NK-92 (cell line): Measurements from ENCODE around the gene CHD8.
"Not testable (repeated sequence)": the region's sequence is repeated elsewhere in the genome, so short reads cannot be mapped to it uniquely, and the experiment has no call there.

Experiments
- DNase-seq: peaks from one replicate; lab custom pipeline; 2025; ENCODE audit not compliant: unreplicated experiment; lab: John Stamatoyannopoulos, UW

The CHD8 gene, protein sequence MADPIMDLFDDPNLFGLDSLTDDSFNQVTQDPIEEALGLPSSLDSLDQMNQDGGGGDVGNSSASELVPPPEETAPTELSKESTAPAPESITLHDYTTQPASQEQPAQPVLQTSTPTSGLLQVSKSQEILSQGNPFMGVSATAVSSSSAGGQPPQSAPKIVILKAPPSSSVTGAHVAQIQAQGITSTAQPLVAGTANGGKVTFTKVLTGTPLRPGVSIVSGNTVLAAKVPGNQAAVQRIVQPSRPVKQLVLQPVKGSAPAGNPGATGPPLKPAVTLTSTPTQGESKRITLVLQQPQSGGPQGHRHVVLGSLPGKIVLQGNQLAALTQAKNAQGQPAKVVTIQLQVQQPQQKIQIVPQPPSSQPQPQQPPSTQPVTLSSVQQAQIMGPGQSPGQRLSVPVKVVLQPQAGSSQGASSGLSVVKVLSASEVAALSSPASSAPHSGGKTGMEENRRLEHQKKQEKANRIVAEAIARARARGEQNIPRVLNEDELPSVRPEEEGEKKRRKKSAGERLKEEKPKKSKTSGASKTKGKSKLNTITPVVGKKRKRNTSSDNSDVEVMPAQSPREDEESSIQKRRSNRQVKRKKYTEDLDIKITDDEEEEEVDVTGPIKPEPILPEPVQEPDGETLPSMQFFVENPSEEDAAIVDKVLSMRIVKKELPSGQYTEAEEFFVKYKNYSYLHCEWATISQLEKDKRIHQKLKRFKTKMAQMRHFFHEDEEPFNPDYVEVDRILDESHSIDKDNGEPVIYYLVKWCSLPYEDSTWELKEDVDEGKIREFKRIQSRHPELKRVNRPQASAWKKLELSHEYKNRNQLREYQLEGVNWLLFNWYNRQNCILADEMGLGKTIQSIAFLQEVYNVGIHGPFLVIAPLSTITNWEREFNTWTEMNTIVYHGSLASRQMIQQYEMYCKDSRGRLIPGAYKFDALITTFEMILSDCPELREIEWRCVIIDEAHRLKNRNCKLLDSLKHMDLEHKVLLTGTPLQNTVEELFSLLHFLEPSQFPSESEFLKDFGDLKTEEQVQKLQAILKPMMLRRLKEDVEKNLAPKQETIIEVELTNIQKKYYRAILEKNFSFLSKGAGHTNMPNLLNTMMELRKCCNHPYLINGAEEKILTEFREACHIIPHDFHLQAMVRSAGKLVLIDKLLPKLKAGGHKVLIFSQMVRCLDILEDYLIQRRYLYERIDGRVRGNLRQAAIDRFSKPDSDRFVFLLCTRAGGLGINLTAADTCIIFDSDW (N-terminal part only)

DNA sequence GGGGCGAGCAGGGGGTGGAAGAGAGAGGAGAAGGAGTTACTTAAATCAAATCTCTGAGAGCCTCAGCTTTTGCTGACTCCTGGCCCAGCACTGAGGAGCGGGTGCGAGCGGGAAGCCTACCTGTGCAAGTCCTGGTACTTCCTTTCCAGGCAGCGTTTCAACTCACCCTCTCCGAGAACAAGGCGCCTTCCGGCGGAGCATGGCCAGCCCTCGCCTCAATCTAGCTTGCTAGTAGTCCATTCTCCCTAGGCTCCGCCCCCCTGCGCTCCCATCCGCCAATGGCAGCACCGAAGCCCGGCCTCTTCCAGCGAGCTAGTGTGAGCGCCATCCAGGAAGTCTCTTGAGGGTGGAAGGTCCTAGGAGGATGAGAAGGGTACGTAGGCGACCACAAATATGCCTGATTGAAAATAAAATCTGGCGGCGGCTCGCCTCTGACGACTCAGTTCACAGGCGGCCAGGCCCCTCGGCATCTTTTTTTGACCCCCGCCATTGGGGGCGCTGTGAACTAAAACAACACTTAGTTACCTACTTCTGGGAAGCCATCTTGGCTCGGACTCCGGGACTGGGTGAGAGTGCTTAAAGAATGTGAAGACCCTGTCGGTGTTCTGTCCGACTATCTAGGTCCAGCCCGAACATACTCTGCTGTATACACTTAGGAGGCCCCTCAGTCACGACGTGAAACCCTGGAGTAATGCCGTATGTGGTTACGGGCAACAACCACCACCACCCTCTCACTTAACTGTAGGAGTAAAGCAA lies at the start of gene CHD8:
CHD8 (minus strand) TSS at position 212 of the 756 bp plus-strand sequence. CDS start 24,480 bp downstream, outside the sequence.
- peak; percentile 97 for DNase-seq

DNA sequence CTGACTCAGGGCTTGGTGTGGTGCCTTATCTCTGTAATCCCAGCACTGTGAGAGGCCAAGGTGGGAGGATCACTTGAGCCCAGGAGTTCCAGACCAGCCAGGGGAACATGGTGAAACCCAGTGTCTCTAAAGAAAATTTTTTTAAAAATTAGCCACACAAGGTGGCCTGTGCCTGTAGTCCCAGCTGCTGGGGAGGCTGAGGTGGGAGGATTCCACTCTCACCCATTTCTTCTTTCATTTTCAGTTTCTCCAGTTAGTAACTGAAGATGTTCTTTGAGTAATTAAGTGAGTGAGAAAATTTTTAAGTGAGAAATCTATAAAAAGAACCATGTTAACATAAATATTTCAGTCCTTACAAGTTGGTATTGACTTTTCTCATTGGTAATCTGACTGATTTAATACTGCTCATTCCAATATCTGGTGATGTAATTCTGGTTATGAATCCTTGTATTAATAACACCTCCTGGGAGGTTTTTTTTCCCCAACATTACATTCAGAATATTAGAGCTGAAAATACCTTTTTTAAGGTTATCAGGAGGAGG lies 49.2 kb upstream of the CHD8 start:
- no peak for DNase-seq

DNA sequence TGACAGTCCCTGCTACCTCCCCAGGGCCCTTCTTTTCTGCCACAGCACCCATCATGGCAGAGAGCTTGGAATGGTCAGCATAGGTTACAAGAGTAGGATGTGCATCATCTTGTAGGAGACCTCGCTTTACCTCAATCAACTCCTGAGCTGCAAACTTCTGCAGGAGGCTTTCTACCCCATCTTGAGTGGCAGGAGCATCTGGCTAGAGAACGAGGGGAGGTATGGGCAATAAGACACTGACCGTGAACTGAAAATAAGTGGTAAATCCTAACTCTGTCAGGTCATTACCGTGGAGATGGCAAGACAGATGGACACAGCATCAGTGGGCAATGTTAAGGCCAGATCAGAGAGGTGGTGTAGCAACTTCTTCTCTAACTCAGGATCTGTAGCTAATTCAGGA lies 47.5 kb upstream of the CHD8 start:
- no peak for DNase-seq

DNA sequence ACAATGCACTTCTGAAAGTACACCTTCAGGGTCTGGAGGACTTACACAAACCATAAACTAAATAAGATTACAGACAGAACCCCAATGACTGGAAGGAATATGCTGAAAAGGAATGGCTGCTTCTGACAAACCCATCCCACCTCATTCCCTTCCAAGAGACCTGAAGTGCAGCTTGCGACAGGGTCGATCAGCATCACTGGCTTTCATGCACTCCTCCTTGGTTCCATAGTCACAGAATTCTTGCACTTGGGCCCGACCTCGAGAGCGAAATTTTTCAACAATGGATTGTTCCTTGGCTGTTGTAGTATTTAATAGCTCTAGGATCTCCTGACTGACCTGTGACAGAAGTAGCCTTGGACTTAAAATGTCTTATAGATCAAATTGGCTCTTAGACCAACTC lies 45.6 kb upstream of the CHD8 start:
- DNase-seq: no peak

DNA sequence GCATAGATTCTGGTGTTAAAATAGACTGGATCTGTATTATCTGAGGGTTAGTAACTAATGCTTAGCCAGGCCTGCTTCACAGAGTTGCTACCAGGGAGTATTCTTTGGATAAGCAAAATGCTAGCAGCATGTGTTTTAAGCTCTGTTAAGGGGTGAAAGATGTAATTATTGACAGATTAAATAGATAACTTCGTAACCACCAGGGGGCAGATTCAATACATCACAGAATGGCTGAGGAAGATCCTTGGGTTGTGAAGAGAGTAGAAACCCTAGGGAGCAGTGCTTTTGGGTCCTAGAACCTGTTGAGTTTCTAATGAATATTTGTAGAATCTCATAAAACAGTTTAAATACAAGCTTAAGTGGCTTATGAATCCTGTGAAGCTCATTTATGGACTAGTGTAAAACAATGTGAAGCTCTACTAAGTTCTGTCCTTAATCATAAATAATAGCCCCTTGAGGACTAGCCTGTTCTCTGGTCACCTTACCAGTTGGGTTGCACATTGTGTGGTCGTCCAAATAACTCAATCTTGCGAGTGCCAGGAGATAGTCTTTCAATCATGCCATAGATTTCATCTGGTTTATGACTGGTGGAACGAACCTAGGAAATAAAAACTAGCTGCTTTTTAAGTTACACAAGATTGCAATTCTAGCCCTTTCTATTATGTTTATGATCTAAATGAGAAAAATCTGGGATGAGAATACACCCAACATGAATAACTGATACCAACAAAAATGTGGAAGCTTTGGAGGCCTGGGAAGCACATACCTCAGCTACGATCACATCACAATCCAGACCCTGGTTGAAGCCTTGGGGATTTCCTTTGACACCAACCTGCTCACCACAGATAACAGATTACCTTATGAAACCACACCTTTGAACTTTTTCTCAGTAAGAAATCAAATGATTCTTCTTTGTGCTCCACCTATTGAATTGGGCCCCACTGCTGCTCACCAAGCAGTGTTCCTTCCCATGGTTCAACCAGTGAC lies 42.9 kb upstream of the CHD8 start:
- no peak for DNase-seq

DNA sequence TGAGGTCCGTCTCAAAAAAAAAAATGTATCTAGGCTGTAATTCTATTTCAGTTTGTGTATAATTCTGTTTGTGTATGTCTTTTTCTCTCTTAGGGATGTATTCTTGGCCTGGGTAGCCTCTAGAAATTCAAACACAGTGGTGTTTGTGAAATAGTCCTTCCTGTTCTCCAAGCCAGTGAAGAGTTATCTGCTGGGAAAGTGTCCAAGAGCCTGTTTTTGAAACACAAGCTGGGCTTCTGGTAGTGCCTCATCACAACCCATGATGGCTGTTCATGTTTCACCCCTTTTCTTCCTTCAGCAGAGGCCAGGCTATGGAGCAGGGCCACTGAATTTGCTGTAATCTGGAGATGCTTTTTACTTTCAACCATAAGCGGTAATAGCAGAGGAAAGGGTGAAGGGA lies 40.5 kb upstream of the CHD8 start:
- no peak for DNase-seq

DNA sequence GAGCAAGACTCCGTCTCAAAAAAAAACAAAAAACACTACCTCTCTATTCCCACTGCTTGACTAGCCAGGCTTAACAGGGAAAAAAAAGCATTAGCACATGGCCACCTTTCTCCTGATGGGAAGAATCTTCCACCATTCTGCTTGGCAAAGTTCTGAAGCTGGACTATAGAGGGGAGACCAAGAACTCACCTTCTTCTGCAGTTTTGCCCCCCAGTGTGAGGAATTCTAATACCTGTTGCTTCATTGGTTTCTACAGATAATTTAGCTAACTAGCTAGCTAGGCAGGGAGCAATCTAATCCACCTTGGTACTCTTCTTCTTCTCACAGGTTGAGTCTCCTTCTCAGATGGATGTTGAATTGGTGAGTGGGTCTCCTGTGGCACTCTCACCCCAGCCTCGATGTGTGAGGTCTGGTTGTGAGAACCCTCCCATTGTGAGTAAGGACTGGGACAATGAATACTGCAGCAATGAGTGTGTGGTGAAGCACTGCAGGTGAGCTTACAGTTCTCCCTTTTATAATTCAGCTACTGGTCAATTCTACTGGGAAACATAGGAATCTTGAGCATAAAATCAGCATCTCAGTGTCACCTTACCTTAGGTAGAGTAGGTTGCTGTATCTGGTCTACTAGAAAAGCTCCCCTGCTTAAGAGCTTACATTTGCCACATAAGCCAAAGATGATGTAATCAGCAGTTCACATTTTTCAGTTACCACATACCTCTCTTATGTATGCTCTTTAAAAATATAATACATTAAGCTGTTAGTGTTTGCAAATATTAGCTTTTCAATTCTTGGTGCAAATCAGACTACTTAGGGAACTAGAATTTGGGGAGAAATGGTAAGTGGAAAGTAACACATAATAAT lies 39.2 kb upstream of the CHD8 start:
- DNase-seq: no peak

DNA sequence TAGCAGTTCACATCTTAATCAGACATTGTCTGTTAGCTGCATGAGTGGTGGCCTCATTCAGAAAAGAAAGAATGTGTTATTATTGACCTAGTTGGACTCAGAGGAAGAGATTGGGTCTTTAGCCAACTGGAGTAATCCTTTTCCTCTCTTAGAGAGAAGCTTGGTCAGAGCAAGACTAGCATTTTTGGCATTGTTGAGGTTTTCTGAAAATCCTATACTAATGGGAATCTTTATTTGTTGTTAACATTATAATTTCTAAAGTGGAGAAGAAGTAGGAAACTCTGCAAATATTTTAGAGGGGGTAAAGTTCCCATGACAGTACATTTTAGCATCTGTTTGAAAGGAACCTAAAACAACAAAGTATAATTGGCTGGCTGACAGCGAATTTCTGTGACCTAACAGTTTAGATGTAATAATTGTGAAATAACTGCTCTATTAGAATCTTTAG lies 30.7 kb upstream of the CHD8 start:
- no peak for DNase-seq

DNA sequence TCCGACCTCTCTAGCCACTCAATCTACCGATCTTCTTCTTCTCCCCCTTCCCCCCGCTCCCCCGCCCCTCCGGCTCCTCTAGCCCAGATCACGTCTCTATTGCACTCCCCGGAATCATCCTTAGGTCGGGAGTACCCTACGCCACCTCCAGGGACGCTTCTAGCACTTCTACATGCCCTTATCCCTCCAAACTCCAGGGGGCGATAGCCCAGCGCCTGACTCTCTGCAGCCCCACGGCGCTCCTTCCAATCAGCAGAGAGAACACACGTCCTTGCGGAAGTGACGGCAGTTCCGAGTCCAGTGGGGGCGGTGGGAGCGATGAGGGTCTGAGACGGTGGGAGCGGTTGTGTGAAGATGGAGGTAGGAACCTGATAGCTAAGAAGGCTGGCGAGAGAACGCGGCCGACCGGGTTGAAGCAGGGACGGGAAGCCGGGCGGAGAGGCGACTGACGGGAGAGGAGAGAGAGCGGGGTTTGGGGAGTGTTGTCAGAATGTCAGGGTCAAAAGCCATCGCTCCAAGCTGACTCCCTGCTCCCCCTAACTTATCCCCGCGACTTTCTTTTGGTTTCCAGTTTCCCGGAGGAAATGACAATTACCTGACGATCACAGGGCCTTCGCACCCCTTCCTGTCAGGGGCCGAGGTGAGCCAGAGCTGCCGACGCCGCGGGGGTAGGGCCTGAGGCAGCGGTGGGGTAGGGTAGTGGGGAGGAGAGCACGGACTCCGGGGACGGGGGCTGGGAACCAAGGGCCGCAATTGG lies 21.2 kb upstream of the CHD8 start, which contains the start of the genes RAB2B and TOX4:
RAB2B (minus strand) TSS at position 35 of the 757 bp plus-strand sequence. CDS start 87 bp downstream, outside the sequence.
TOX4 (plus strand) TSS at position 271 of the 757 bp plus-strand sequence; CDS start at position 355, 84 bp downstream.
- peak; percentile 77 for DNase-seq

DNA sequence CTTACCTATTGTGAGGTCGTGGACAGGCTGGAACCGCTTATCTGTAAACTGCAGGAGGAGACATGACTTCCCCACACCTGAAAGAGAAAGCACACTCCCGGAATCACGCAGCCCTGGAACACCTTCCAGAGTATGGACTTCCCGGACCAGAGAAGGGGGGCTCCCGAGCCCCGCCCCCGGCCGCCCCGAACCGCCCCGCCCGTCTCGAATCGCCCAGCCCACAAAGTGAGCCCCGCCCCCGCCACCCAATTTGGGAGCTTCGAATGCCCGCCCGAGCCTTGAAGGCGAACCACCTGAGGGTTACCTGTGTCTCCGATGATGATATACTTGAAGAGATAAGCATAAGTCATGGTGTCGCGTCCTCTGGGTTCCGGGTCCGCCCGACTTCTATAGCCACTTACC lies 20.6 kb upstream of the CHD8 start:
- DNase-seq: no peak

DNA sequence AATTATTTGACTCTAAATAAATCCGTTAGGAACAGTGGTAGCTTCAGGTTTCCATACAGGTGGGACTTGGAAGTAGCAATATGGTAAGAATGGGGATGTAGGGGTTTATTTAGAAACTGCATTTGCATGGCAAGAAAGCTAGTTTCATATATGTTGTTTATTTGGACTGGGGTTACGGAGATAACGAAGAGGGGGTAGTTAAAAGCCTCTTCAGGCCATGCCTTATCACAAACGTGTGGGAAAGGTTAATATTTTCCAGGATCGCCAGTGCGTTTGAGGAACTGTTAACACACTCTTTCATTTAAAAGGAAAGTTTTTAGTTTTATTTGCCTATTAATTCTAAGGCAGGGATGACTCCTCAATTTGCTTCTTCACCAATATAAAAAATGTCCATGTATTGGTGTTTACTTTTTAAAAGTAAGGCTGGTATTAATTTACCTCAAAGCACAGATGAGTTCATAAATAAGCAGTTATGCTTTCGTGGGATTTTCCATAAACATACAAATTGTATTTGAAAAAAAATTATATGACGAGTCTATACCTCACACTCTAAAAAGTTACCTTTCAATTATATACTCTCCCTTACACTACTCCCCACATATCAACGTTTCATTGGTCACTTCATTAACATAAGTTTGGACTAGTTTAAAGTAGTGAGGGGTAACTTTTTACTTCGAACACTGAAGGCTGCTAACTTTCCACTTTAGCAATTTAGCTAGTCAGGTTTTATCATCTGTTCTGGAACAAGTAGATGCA lies 20.0 kb upstream of the CHD8 start:
- no peak for DNase-seq

DNA sequence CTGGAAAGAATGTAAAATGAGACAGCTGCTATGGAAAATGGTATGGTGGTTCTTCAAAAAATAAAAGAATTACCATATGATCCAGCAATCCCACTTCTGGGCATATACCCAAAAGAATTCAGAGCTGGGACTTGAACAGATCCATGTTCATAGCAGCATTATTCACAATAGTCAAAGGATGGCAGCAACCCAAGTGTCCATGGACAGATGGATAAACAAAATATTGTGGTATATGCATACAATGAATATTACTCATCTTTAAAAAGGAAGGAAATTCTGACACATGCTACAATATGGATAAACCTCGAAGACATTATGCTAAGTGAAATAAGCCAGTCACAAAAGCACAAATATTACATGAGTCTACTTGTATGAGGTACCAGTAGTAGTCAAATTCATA lies 11.7 kb upstream of the CHD8 start:
- DNase-seq: no peak

DNA sequence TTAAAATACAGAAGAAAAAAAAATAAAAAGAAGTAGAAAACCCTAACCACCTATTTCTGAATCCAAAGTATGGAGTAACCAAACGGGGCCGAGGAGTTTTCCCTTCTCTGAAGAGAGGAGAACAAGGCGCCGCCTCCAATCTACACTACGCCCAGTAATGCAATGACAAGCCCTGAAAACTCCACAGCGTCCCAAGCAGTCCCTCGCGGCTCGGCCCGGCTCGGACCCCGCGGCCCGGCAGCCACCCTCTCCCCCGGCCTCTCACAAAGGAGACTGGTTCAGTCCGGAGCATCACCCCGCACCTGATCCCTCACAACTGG lies 371 bp downstream of the CHD8 start:
- DNase-seq: no peak

DNA sequence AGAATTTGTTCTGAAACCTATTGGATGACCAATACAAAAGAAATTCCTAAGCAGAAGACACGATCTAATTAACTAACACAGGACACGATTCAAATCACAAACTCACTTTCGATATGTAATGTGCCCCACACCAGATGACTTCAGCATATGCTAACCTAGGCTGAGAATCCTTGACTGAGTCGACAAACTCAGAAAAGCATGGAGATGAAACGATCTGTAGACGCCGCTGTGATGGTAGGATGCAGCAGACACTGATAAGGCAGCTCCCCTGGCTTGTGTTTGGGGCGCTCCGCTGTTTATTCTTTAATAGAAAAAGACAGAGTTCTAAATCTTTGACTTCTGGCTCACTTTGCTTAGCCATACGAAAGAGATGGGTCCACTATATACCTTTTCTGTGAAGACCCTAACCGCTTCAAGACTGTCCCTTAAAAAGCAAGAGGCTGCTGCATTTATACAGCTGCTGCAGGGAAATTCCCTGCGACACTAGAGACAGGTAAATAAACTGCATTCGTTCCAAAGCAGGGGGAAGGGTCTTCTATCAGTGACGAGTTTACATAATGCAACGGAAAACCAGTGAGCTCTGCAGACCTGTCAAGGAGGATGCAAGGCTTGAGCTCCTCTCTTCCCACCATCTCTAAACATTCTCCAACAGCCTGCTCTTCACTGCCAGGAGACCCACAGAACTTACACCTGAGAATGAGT lies 929 bp downstream of the CHD8 start:
- DNase-seq: no peak

DNA sequence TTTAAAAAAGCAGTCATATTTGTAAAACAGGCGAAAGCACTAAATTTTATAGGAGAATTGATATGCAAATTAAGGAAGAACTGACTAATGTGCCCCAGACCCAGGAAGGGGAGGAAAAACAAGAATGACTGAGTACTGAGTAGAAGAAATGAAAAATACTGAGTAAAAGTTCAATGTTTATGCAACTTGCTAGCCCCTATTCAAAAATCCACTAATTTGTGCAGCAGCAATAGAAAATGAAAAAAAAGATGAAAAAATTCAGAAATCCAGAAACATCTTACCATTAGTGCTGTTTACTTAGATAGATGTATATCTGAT lies 6.1 kb downstream of the CHD8 start:
- DNase-seq: no peak

DNA sequence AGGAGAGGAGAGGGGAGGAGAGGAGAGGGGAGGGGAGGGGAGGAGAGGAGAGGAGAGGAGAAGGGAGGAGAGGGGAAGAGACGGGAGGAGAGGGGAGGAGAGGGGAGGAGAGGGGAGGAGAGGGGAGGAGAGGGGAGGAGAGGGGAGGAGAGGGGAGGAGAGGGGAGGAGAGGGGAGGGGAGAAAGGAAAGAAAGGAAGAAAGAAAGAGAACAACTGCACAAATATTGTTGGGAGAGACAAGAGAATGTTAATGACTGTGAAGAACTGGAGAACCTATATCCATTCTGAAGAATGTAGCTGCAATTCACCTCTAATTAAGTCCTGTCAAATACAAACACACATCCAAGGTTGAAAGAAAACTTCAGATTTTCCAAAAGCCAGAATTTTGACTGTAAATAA lies 13.3 kb downstream of the CHD8 start:
- not testable (repeated sequence) for DNase-seq
